Stomach (tissue), 9 donors: ENCODE measurements around the gene WDTC1. TPM values are rescaled to one million over a fixed set of nuclear protein-coding genes. Genes with fewer than 3 reads are reported as not detected.
"Not testable (repeated sequence)": the region's sequence is repeated elsewhere in the genome, so short reads cannot be mapped to it uniquely, and the experiment has no call there.

Experiments
- DNase-seq, 2 donors: peaks; one replicate each; pipeline versions ENCODE4 v3.0.0 to v3.0.0-alpha.2; 2013 to 2019
- H3K27ac ChIP-seq, 5 donors: fragments of 200-600 bp in 4 of 5; sonication (generic) in 4 of 5; one replicate each; pipeline ENCODE4 v1.5.1; 2013 to 2019; ENCODE audit warnings: mild to moderate bottlenecking in 1 of 5, moderate library complexity in 1 of 5
- H3K27me3 ChIP-seq, 3 donors: fragments of 200-600 bp; sonication (generic); one replicate each; pipeline ENCODE4 v1.5.1; 2017 to 2019; ENCODE audit warnings: mixed run types in 1 of 3
- H3K36me3 ChIP-seq, 4 donors: fragments of 200-600 bp; sonication (generic); 1 replicate in 3 of 4; 2 replicates in 1 of 4; pipeline ENCODE4 v1.5.1; 2016 to 2019
- H3K4me1 ChIP-seq, 4 donors: fragments of 200-600 bp; sonication (generic); one replicate each; pipeline ENCODE4 v1.5.1; 2016 to 2019
- H3K4me3 ChIP-seq, 4 donors: fragments of 200-600 bp; sonication (generic) in 3 of 4; one replicate each; pipeline ENCODE4 v1.5.1; 2016 to 2019; ENCODE audit warnings: mild to moderate bottlenecking in 1 of 4
- H3K9me3 ChIP-seq, 4 donors: fragments of 200-600 bp; sonication (generic); one replicate each; pipeline ENCODE4 v1.5.1; 2016 to 2019
- CTCF ChIP-seq, 7 experiments: fragments of 450-650 bp in 4 of 7; fragments of 200-600 bp in 3 of 7; sonication (generic) in 3 of 7; IDR thresholded peaks; one replicate each; pipeline ENCODE4 v1.5.1; 2016 to 2019; ENCODE audit warnings: antibody characterized with exemption in 7 of 7, control low read depth in 2 of 7, mild to moderate bottlenecking in 1 of 7
- EP300 ChIP-seq: sonication (generic); formaldehyde crosslinking; IDR thresholded peaks from one replicate; pipeline ENCODE4 v1.6.1; 2017; ENCODE audit warnings: antibody characterized with exemption
- POLR2A ChIP-seq, 4 donors: fragments of 450-650 bp; IDR thresholded peaks; one replicate each; pipeline ENCODE4 v1.6.1; 2016; ENCODE audit warnings: antibody characterized with exemption in 4 of 4, control low read depth in 2 of 4, mild to moderate bottlenecking in 1 of 4, moderate library complexity in 1 of 4
- POLR2AphosphoS5 ChIP-seq, 3 donors: sonication (generic); formaldehyde crosslinking; IDR thresholded peaks; one replicate each; pipeline ENCODE4 v1.6.1; 2016; ENCODE audit warnings: antibody characterized with exemption in 3 of 3
- WGBS, 5 donors: extraction: QIAGEN DNeasy Blood & Tissue Kit in 3 of 5; methylation state at CpG; one replicate each; pipeline versions ENCODE4 v1.1.5 to v1.1.7; 2013 to 2018; 5-methylcytosine and 5-hydroxymethylcytosine counted together
- intact Hi-C: fragments of 100-400 bp; cut with DNase I; formaldehyde crosslinking; loops from one replicate; pipeline ENCODE4 v1.15.1; 2023; ENCODE audit warnings: low total_unique reads
- polyA plus RNA-seq, 3 donors: library from polyadenylated mRNA; stranded (reverse); fragments of 200-250 nt; gene quantifications; one replicate each; pipeline ENCODE4 v1.2.3, GENCODE V29; 2013
- total RNA-seq, 5 donors: library from RNA; depleted of rRNA; stranded (reverse); fragments of >200 nt; gene quantifications; one replicate each; pipeline versions ENCODE4 v1.1.0 to v1.2.3, GENCODE V29; 2014 to 2016
- donor health status: healthy with polysubstance abuse.
- donor health status: Bipolar disorder and iron deficiency.
- donor health status: healthy.

WDTC1 gene
- total and polyA plus RNA-seq, 8 donors, result 7.8 to 51.9 (median 23.1) TPM

- no peak overlapping the region for H3K27ac ChIP-seq
- no peak overlapping the region for H3K4me3 ChIP-seq
- no peak for DNase-seq
- no peak for TF ChIP-seq EP300
- no peak for TF ChIP-seq CTCF (IDR thresholded peaks at IDR 0.05)
- TF ChIP-seq POLR2A (IDR thresholded peaks at IDR 0.05), result no peak
- TF ChIP-seq POLR2AphosphoS5 (IDR thresholded peaks at IDR 0.05), result no peak
- 93 to 100% (median 94%) methylated on average over 4 of the region's 4 CpGs for WGBS, 5 donors
- H3K27me3 ChIP-seq, result no peaks in the 10 kb centered on the region
- peaks cover 0 to 13% (median 6%) of the 10 kb centered on the region in 4 donors for H3K36me3 ChIP-seq
- intact Hi-C loops, result no loop called here
- H3K9me3 ChIP-seq, result no peaks in the 10 kb centered on the region
- H3K4me1 ChIP-seq, result peaks cover 0 to 25% (median 7%) of the 10 kb centered on the region in 4 donors
Measured at GRCh38 chr1:27241677-27242076, 7.2 kb downstream of the WDTC1 start.

- WGBS, 5 donors, result 87 to 95% (median 93%) methylated on average over 5 of the region's 5 CpGs
- H3K27me3 ChIP-seq, H3K9me3 ChIP-seq, H3K4me3 ChIP-seq, intact Hi-C loops, DNase-seq, H3K27ac ChIP-seq: not testable (repeated sequence)
- Histone ChIP-seq H3K36me3 (peaks cover 0 to 13% (median 6%) of the 10 kb centered on the region in 4 donors), H3K4me1 (peaks cover 0 to 11% (median 0%) of the 10 kb centered on the region in 4 donors)
Measured at GRCh38 chr1:27243665-27244064, 9.2 kb downstream of the WDTC1 start.

GRCh38 chr1:27246194-27246593 is 11.8 kb downstream of the WDTC1 start:
- no peak overlapping the region for H3K27ac ChIP-seq
- no peaks in the 10 kb centered on the region for H3K9me3 ChIP-seq
- peaks cover 0 to 7% (median 2%) of the 10 kb centered on the region in 4 donors for H3K4me1 ChIP-seq
- peaks cover 0 to 13% (median 6%) of the 10 kb centered on the region in 4 donors for H3K36me3 ChIP-seq
- 88 to 98% (median 93%) methylated on average over 1 of the region's 1 CpG for WGBS, 5 donors
- TF ChIP-seq CTCF (IDR thresholded peaks at IDR 0.05), result no peak
- TF ChIP-seq POLR2A (IDR thresholded peaks at IDR 0.05), result no peak
- no peak for DNase-seq
- no peaks in the 10 kb centered on the region for H3K27me3 ChIP-seq
- intact Hi-C loops, result no loop called here
- no peak overlapping the region for H3K4me3 ChIP-seq

- intact Hi-C loops, result no loop called here
- H3K4me1 ChIP-seq, result peaks cover 0 to 7% (median 0%) of the 10 kb centered on the region in 4 donors
- H3K27me3 ChIP-seq, result no peaks in the 10 kb centered on the region
- TF ChIP-seq POLR2A (IDR thresholded peaks at IDR 0.05), result no peak
- TF ChIP-seq EP300, result no peak
- no peak for TF ChIP-seq CTCF (IDR thresholded peaks at IDR 0.05)
- TF ChIP-seq POLR2AphosphoS5 (IDR thresholded peaks at IDR 0.05), result no peak
- no peak overlapping the region for H3K27ac ChIP-seq
- WGBS, 5 donors, result 81 to 88% (median 82%) methylated on average over 3 of the region's 3 CpGs
- no peak for DNase-seq
- peaks cover 0 to 8% (median 0%) of the 10 kb centered on the region in 4 donors for H3K36me3 ChIP-seq
- H3K4me3 ChIP-seq, result no peak overlapping the region
- no peaks in the 10 kb centered on the region for H3K9me3 ChIP-seq
Measured at GRCh38 chr1:27253596-27253995, 19.2 kb downstream of the WDTC1 start.

- Histone ChIP-seq H3K36me3 (peaks cover 0 to 8% (median 0%) of the 10 kb centered on the region in 4 donors), H3K9me3 (no peaks in the 10 kb centered on the region), H3K27me3 (no peaks in the 10 kb centered on the region), H3K4me1 (peaks cover 0 to 6% (median 0%) of the 10 kb centered on the region in 4 donors), H3K4me3 (no peak overlapping the region), H3K27ac (no peak overlapping the region)
- intact Hi-C loops, result no loop called here
- no peak for TF ChIP-seq EP300
- no peak for TF ChIP-seq CTCF (IDR thresholded peaks at IDR 0.05)
- TF ChIP-seq POLR2A (IDR thresholded peaks at IDR 0.05), result no peak
- no peak for TF ChIP-seq POLR2AphosphoS5 (IDR thresholded peaks at IDR 0.05)
- DNase-seq, result no peak
Measured at GRCh38 chr1:27255136-27255535, 20.7 kb downstream of the WDTC1 start.
